H9 (cell line): ENCODE measurements around the gene ZNRF3. TPM values are rescaled to one million over a fixed set of nuclear protein-coding genes. Genes with fewer than 3 reads are reported as not detected.

Experiments
- DNase-seq: peaks from one replicate; pipeline ENCODE4 v3.0.0-alpha.2; 2017
- H2AFZ ChIP-seq: one replicate; pipeline ENCODE4 v1.6.1; 2013; ENCODE audit warnings: mild to moderate bottlenecking, low read length, control low read depth, moderate library complexity
- H2AK5ac ChIP-seq: 2 replicates; pipeline ENCODE4 v1.6.1; 2013; ENCODE audit warnings: low read length, control low read depth, mixed read lengths; ENCODE audit not compliant: insufficient read length
- H2BK120ac ChIP-seq: one replicate; pipeline ENCODE4 v1.6.1; 2013; ENCODE audit warnings: low read depth, mild to moderate bottlenecking, low read length, control low read depth, inconsistent platforms; ENCODE audit not compliant: poor library complexity, severe bottlenecking
- H2BK12ac ChIP-seq: 2 replicates; pipeline ENCODE4 v1.6.1; 2013; ENCODE audit warnings: low read length, control low read depth, mixed read lengths, low read depth; ENCODE audit not compliant: insufficient read length
- H2BK15ac ChIP-seq: 2 replicates; pipeline ENCODE4 v1.6.1; 2013; ENCODE audit warnings: low read depth, low read length, control low read depth
- H2BK20ac ChIP-seq: one replicate; pipeline ENCODE4 v1.6.1; 2013; ENCODE audit warnings: low read depth, mild to moderate bottlenecking, low read length, control low read depth, inconsistent platforms; ENCODE audit not compliant: poor library complexity, severe bottlenecking
- H2BK5ac ChIP-seq: 2 replicates; pipeline ENCODE4 v1.6.1; 2013; ENCODE audit warnings: low read length, control low read depth, mixed read lengths; ENCODE audit not compliant: insufficient read length
- H3K14ac ChIP-seq: 2 replicates; pipeline ENCODE4 v1.6.1; 2013; ENCODE audit warnings: low read length, control low read depth; ENCODE audit not compliant: insufficient read depth
- H3K18ac ChIP-seq: 2 replicates; pipeline ENCODE4 v1.6.1; 2013; ENCODE audit warnings: low read depth, mild to moderate bottlenecking, mixed read lengths, low read length, control low read depth; ENCODE audit not compliant: insufficient read length
- H3K23ac ChIP-seq: 2 replicates; pipeline ENCODE4 v1.6.1; 2013; ENCODE audit warnings: low read length, control low read depth, mixed read lengths, low read depth; ENCODE audit not compliant: insufficient read length
- H3K23me2 ChIP-seq: 2 replicates; pipeline ENCODE4 v1.6.1; 2013; ENCODE audit warnings: low read depth, mild to moderate bottlenecking, mixed read lengths, low read length, control low read depth; ENCODE audit not compliant: insufficient read length, poor library complexity, severe bottlenecking
- H3K27ac ChIP-seq: 2 replicates; pipeline ENCODE4 v1.5.1; 2013; ENCODE audit warnings: low read length, control low read depth, mixed read lengths, low read depth; ENCODE audit not compliant: insufficient read length
- H3K27me3 ChIP-seq: 2 replicates; pipeline ENCODE4 v1.6.1; 2013; ENCODE audit warnings: low read length, control low read depth, inconsistent platforms; ENCODE audit not compliant: insufficient read depth
- H3K4ac ChIP-seq: 2 replicates; pipeline ENCODE4 v1.6.1; 2013; ENCODE audit warnings: low read depth, mild to moderate bottlenecking, control low read depth, inconsistent platforms, low read length, moderate library complexity
- H3K4me1 ChIP-seq: 2 replicates; pipeline ENCODE4 v1.6.1; 2013; ENCODE audit warnings: low read length, control low read depth, inconsistent platforms; ENCODE audit not compliant: insufficient read depth
- H3K4me2 ChIP-seq: 2 replicates; pipeline ENCODE4 v1.6.1; 2013; ENCODE audit warnings: low read length, control low read depth, mixed read lengths; ENCODE audit not compliant: insufficient read length, insufficient read depth
- H3K56ac ChIP-seq: 2 replicates; pipeline ENCODE4 v1.6.1; 2013; ENCODE audit warnings: low read depth, mild to moderate bottlenecking, mixed read lengths, low read length, control low read depth; ENCODE audit not compliant: insufficient read length
- H3K79me1 ChIP-seq: 2 replicates; pipeline ENCODE4 v1.6.1; 2013; ENCODE audit warnings: low read depth, mild to moderate bottlenecking, moderate library complexity, low read length, control low read depth, inconsistent platforms; ENCODE audit not compliant: insufficient read depth, poor library complexity, severe bottlenecking
- H3K79me2 ChIP-seq: 2 replicates; pipeline ENCODE4 v1.6.1; 2013; ENCODE audit warnings: low read length, control low read depth, inconsistent platforms; ENCODE audit not compliant: insufficient read depth
- H3K9ac ChIP-seq: 2 replicates; pipeline ENCODE4 v1.6.1; 2013; ENCODE audit warnings: low read length, control low read depth, mixed read lengths; ENCODE audit not compliant: insufficient read length; ENCODE audit errors: extremely low read depth
- H3K9me3 ChIP-seq: one replicate; pipeline ENCODE4 v1.6.1; 2013; ENCODE audit warnings: low read depth, low read length, inconsistent platforms; ENCODE audit not compliant: control insufficient read depth
- H3T11ph ChIP-seq: one replicate; pipeline ENCODE4 v1.6.1; 2013; ENCODE audit warnings: mild to moderate bottlenecking, low read length, control low read depth, inconsistent platforms
- H4K20me1 ChIP-seq: one replicate; pipeline ENCODE4 v1.6.1; 2013; ENCODE audit not compliant: control insufficient read depth, insufficient read length, insufficient read depth
- H4K5ac ChIP-seq: 2 replicates; pipeline ENCODE4 v1.6.1; 2013; ENCODE audit warnings: low read depth, mild to moderate bottlenecking, mixed read lengths, low read length, control low read depth; ENCODE audit not compliant: insufficient read length
- H4K8ac ChIP-seq: replicated peaks from 2 replicates; pipeline ENCODE4 v1.6.1; 2013; ENCODE audit warnings: low read length, control low read depth, mixed read lengths, low read depth; ENCODE audit not compliant: insufficient read length
- H4K91ac ChIP-seq: 2 replicates; pipeline ENCODE4 v1.6.1; 2013; ENCODE audit warnings: low read depth, mild to moderate bottlenecking, moderate library complexity, mixed read lengths, low read length, control low read depth; ENCODE audit not compliant: insufficient read length
- H3K27ac Mint-ChIP-seq, 3 experiments: 2 replicates in 2 of 3; 3 replicates in 1 of 3; pipeline ENCODE4 v1.8.0; 2020 to 2021; ENCODE audit warnings: mixed read lengths in 3 of 3, mild to moderate bottlenecking in 1 of 3, moderate library complexity in 1 of 3
- H3K27me3 Mint-ChIP-seq: 2 replicates; pipeline ENCODE4 v1.8.0; 2021; ENCODE audit warnings: low read depth, mild to moderate bottlenecking, moderate library complexity, mixed read lengths
- H3K36me3 Mint-ChIP-seq, 3 experiments: 2 replicates in 2 of 3; 3 replicates in 1 of 3; pipeline ENCODE4 v1.8.0; 2020 to 2021; ENCODE audit warnings: low read depth in 3 of 3, mixed read lengths in 3 of 3; ENCODE audit not compliant: insufficient read depth in 1 of 3
- H3K4me1 Mint-ChIP-seq, 2 experiments: 2 replicates each; pipeline ENCODE4 v1.8.0; 2020; ENCODE audit warnings: mixed read lengths in 2 of 2
- H3K4me3 Mint-ChIP-seq, 2 experiments: 2 replicates in 1 of 2; 3 replicates in 1 of 2; pipeline ENCODE4 v1.8.0; 2020 to 2021; ENCODE audit warnings: mild to moderate bottlenecking in 2 of 2, mixed read lengths in 2 of 2, moderate library complexity in 1 of 2
- H3K9me3 Mint-ChIP-seq, 2 experiments: 2 replicates in 1 of 2; 3 replicates in 1 of 2; pipeline ENCODE4 v1.8.0; 2020; ENCODE audit warnings: mild to moderate bottlenecking in 2 of 2, mixed read lengths in 2 of 2, moderate library complexity in 1 of 2
- CTCF ChIP-seq: fragments of 200-600 bp; sonication (generic); conservative IDR thresholded peaks from 3 replicates; pipeline ENCODE4 v1.8.0; 2021; ENCODE audit warnings: antibody characterized with exemption, mild to moderate bottlenecking
- WGBS: extraction: QIAGEN DNeasy Blood & Tissue Kit; methylation state at CpG from one replicate; pipeline ENCODE4 v1.1.7; 2013; ENCODE audit warnings: missing lambda C conversion rate, low lambda C conversion rate, mixed read lengths; ENCODE audit not compliant: insufficient read length; ENCODE audit errors: extremely low coverage; 5-methylcytosine and 5-hydroxymethylcytosine counted together
- total RNA-seq: library from RNA; stranded (reverse); gene quantifications from 2 replicates; pipeline ENCODE4 v1.2.1, GENCODE V29; 2021

Gene ZNRF3
- total RNA-seq, 1 experiment from 2014 or later, result 20.6 TPM

GRCh38 chr22:28953976-28954880 lies 70.9 kb downstream of the ZNRF3 start:
- H3K4me1 ChIP-seq, result peaks cover 4% of the 10 kb centered on the region; the same call in 1 of the 2 replicates
- no peak overlapping the region for H3T11ph ChIP-seq
- H3K4me1 Mint-ChIP-seq, result peaks cover 43 to 49% of the 10 kb centered on the region in 2 experiments
- no peaks in the 10 kb centered on the region for H3K23me2 ChIP-seq
- no peak overlapping the region for H3K18ac ChIP-seq
- no peak for TF ChIP-seq CTCF
- no peaks in the 10 kb centered on the region for H3K9me3 ChIP-seq
- H2AK5ac ChIP-seq, result no peak overlapping the region
- H3K36me3 Mint-ChIP-seq, result peaks cover 6 to 14% (median 10%) of the 10 kb centered on the region in 3 experiments
- H3K9me3 Mint-ChIP-seq, result no peaks in the 10 kb centered on the region
- no peak overlapping the region for H2BK120ac ChIP-seq
- no peak overlapping the region for H4K8ac ChIP-seq
- peaks cover 16% of the 10 kb centered on the region; the same call in 1 of the 2 replicates for H3K79me2 ChIP-seq
- no peak overlapping the region for H2BK12ac ChIP-seq
- no peak overlapping the region for H3K56ac ChIP-seq
- H3K27me3 ChIP-seq, result no peaks in the 10 kb centered on the region
- H4K5ac ChIP-seq, result no peak overlapping the region
- H3K27ac Mint-ChIP-seq, result peak overlapping the region in 2 of 3 experiments; percentile 49 to 74; a peak in 1 of 7 replicates
- no peak overlapping the region for H2BK5ac ChIP-seq
- no peak overlapping the region for H3K4ac ChIP-seq
- no peaks in the 10 kb centered on the region for H3K27me3 Mint-ChIP-seq
- H3K4me3 Mint-ChIP-seq, result no peak overlapping the region
- no peak for DNase-seq
- no peak overlapping the region for H3K9ac ChIP-seq
- peaks cover 5% of the 10 kb centered on the region for H4K20me1 ChIP-seq
- H3K4me2 ChIP-seq, result no peak overlapping the region
- H2AFZ ChIP-seq, result no peak overlapping the region
- H4K91ac ChIP-seq, result no peak overlapping the region
- no peak overlapping the region for H3K14ac ChIP-seq
- H3K27ac ChIP-seq, result no peak overlapping the region
- no peak overlapping the region for H3K23ac ChIP-seq
- H2BK20ac ChIP-seq, result no peak overlapping the region
- WGBS, result no CpG with 5 or more reads among the region's 6 CpGs
- no peak overlapping the region for H2BK15ac ChIP-seq
- H3K79me1 ChIP-seq, result peaks cover 9% of the 10 kb centered on the region
